Neural crest cell (in vitro differentiated cells): ENCODE results near the gene PCCA. TPM values are rescaled to one million over a fixed set of nuclear protein-coding genes. Genes with fewer than 3 reads are reported as not detected.

ENCODE experiments used
- total RNA-seq: library from RNA; stranded (reverse); gene quantifications from 2 replicates; pipeline ENCODE4 v1.2.1, GENCODE V29; 2021

Gene PCCA
- total RNA-seq, 1 donor from 2014 or later, result 40.6 TPM

Other genes with a start within 250 kb of the PCCA start
- 6.3 and 6.7 TPM in 2 replicates for gene ZIC5, start 117.3 kb upstream of the PCCA start, total RNA-seq
- 48.6 and 55.3 TPM in 2 replicates for gene ZIC2, start 107.3 kb upstream of the PCCA start, total RNA-seq